Fibroblast of the aortic adventitia (primary cell): Measurements from ENCODE around the gene NCAM2. TPM values are rescaled to one million over a fixed set of nuclear protein-coding genes. Genes with fewer than 3 reads are reported as not detected.
A peak's percentile ranks its signal among the peaks of the same experiment; 100 is the strongest.
"Not testable (repeated sequence)": the region's sequence is repeated elsewhere in the genome, so short reads cannot be mapped to it uniquely, and the experiment has no call there.

Source experiments
- DNase-seq: peaks from one replicate; pipeline ENCODE4 v3.0.0-alpha.2; 2010; ENCODE audit warnings: low read depth
- H3K4me3 ChIP-seq: 2 replicates; pipeline ENCODE4 v1.5.1; 2011; ENCODE audit warnings: low read depth, mild to moderate bottlenecking, control low read depth, low read length, moderate library complexity
- total RNA-seq: library from RNA; depleted of rRNA; stranded (reverse); fragments of >200 nt; gene quantifications from 2 replicates; pipeline ENCODE4 v1.2.3, GENCODE V29; 2012; ENCODE audit warnings: low replicate concordance
- TF ChIP-seq, protein P1 (sequence below): IDR thresholded peaks from 2 replicates; pipeline ENCODE4 v1.5.1; 2011; ENCODE audit warnings: mild to moderate bottlenecking, low read length, control low read depth, inconsistent platforms; ENCODE audit not compliant: insufficient read depth

Gene NCAM2
- total RNA-seq, 1 donor, result 19.4 TPM

DNA sequence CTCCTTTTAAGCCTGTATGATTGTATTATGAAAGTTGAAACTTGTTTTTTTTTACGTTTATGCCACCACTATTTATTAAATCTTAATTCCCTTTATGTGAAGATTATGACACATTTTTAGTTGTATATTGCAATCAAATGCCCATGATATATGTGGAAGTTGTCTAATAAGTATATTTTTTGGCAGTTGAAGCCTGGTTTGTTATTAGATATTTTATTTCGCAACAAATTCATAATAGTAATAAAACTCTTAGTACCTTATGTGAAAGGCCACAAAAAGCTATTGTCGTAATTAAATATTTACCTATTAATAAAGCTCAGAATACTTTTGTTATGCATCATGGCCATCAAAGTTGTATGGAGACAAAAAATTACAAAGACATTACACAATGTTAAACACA, 386.8 kb downstream of the NCAM2 start:
- TF ChIP-seq, protein P1, sequence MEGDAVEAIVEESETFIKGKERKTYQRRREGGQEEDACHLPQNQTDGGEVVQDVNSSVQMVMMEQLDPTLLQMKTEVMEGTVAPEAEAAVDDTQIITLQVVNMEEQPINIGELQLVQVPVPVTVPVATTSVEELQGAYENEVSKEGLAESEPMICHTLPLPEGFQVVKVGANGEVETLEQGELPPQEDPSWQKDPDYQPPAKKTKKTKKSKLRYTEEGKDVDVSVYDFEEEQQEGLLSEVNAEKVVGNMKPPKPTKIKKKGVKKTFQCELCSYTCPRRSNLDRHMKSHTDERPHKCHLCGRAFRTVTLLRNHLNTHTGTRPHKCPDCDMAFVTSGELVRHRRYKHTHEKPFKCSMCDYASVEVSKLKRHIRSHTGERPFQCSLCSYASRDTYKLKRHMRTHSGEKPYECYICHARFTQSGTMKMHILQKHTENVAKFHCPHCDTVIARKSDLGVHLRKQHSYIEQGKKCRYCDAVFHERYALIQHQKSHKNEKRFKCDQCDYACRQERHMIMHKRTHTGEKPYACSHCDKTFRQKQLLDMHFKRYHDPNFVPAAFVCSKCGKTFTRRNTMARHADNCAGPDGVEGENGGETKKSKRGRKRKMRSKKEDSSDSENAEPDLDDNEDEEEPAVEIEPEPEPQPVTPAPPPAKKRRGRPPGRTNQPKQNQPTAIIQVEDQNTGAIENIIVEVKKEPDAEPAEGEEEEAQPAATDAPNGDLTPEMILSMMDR, result no peak
- DNase-seq, result no peak
- H3K4me3 ChIP-seq, result no peak overlapping the region

GRCh38 chr21:21385404-21385803, 387.2 kb downstream of the NCAM2 start:
- H3K4me3 ChIP-seq, result no peak overlapping the region
- TF ChIP-seq, protein P1, result no peak
- DNase-seq, result peak; percentile 1

- H3K4me3 ChIP-seq, result no peak overlapping the region
- TF ChIP-seq, protein P1, result no peak
- DNase-seq, result no peak
These were observed 389.7 kb downstream of the NCAM2 start for GRCh38 chr21:21387916-21388315.

DNA sequence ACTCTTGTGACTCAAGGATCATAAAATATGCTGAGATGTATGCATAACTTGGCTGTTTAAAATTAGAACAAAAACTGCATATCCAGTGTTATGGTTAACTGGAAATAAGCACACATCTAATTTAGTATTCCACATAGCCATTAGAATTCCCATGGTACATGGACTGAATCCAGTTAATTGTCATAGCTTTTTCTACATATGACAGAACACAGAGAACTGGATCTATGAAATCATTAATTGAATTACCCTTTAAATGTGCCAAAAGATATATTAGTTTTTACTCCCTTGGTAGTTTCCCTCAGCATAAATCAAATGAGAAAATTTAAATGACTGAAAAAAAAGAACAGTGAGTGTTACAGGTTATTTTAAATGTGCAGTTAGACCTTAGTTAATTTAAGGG, 395.9 kb downstream of the NCAM2 start:
- DNase-seq, result no peak
- TF ChIP-seq, protein P1, result no peak
- no peak overlapping the region for H3K4me3 ChIP-seq

GRCh38 chr21:21396424-21396823, 398.2 kb downstream of the NCAM2 start:
- TF ChIP-seq, protein P1, result no peak
- no peak for DNase-seq
- H3K4me3 ChIP-seq, result no peak overlapping the region

DNA sequence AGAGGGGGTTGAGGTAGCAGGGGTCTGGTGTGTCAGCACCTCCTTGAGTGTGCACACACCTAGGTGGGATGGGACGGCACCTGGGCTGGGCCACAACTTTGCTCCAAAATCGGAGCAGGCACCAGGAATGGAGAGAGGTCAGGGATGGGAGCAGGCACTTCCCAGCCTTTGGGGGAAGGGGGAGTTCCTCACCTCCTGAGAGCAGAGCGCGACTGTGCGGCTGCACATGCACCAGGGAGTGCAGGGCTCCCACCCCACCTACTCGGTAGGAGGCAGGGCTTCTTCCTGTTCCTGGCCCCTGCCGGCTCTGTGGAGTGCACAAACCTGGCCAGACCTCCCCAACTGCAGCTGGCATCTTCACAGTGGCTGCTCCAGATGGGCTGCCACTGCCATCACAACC, 399.3 kb downstream of the NCAM2 start:
- H3K4me3 ChIP-seq, result no peak overlapping the region
- DNase-seq, result no peak
- TF ChIP-seq, protein P1, result no peak

DNA sequence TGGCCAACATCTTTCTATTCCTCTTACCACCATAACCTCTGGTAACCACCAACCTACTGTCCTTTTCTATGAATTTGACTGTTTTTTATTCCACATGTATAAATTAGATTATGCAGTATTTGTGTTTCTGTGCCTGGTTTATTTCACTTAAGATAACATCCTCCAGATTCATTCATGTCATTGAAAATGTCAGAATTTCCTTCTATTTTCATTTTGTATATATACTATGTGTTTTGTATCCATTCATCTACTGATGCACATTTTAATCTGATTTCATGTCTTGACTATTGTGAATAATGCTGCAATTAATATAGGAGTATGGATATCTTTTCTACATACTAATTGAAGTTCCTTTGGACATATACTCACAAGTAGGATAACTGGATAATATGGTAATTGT, 403.2 kb downstream of the NCAM2 start:
- TF ChIP-seq, protein P1, result no peak
- no peak for DNase-seq
- H3K4me3 ChIP-seq, result no peak overlapping the region

DNA sequence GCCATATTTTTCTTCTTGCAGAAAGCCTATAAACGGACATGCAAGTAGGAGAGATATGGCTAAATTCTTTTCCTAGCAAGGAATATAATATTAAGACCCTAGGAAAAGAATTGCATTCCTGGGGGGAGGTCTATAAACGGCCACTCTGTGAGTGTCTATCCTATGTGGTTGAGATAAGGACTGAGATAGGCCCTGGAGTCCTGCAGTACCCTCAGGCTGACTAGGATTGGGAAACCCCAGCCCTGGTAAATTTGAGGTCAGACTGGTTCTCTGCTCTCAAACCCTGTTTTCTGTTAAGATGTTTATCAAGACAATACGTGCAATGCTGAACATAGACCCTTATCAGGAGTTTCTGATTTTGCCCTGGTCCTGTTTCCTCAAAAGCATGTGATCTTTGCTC, 404.0 kb downstream of the NCAM2 start:
- not testable (repeated sequence) for DNase-seq, H3K4me3 ChIP-seq

DNA sequence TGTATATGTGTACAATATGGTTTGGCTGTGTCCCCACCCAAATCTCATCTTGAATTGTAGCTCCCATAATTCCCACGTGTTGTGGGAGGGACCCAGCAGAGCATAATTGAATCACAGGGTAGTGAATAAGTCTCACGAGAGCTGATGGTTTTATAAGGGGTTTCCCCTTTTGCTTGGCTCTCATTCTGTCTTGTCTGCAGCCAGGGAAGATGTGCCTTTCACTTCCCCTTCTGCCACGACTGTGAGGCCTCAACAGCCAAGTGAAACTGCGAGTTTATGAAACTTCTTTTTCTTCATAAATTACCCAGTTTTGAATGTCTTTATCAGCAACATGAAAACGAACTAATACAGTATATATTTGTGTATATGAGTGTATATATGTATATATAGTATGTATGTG, 406.1 kb downstream of the NCAM2 start:
- DNase-seq, H3K4me3 ChIP-seq: not testable (repeated sequence)
